SU-DHL-6 (cell line): ENCODE results near the gene SNCB.

Experiments
- H2AFZ ChIP-seq: fragments of 200-600 bp; sonication (generic); 2 replicates; pipeline ENCODE4 v1.6.1; 2014; ENCODE audit warnings: low read depth, mild to moderate bottlenecking, moderate library complexity, mixed read lengths, antibody characterized with exemption, low read length; ENCODE audit not compliant: severe bottlenecking
- H3F3A ChIP-seq: fragments of 200-600 bp; shearing (Covaris generic); 2 replicates; pipeline ENCODE4 v1.6.0; 2016; ENCODE audit warnings: antibody characterized with exemption, mild to moderate bottlenecking; ENCODE audit not compliant: insufficient read depth
- H3K27ac ChIP-seq: fragments of 200-600 bp; sonication (generic); 2 replicates; pipeline ENCODE4 v1.5.1; 2016; ENCODE audit warnings: low read depth, mild to moderate bottlenecking, low read length, moderate library complexity, mixed read lengths
- H3K27me3 ChIP-seq: fragments of 200-600 bp; sonication (generic), shearing (Covaris generic); 2 replicates; pipeline ENCODE4 v1.6.0; 2014; ENCODE audit warnings: mild to moderate bottlenecking, low read length
- H3K36me3 ChIP-seq: fragments of 200-600 bp; sonication (generic); 2 replicates; pipeline ENCODE4 v1.6.1; 2014; ENCODE audit warnings: mild to moderate bottlenecking, low read length, mixed read lengths
- H3K4me2 ChIP-seq: fragments of 300-600, 200-600 bp; shearing (Covaris generic), sonication (generic); 2 replicates; pipeline ENCODE4 v1.6.0; 2014; ENCODE audit warnings: low read length, low read depth, mild to moderate bottlenecking; ENCODE audit not compliant: poor library complexity, severe bottlenecking
- H3K4me3 ChIP-seq: fragments of 200-600 bp; sonication (generic); 2 replicates; pipeline ENCODE4 v1.5.1; 2014; ENCODE audit warnings: antibody characterized with exemption, low read length, mild to moderate bottlenecking, mixed read lengths; ENCODE audit not compliant: insufficient read depth, poor library complexity, severe bottlenecking
- H3K79me2 ChIP-seq: fragments of 200-600 bp; sonication (generic); 2 replicates; pipeline ENCODE4 v1.6.1; 2014; ENCODE audit warnings: mild to moderate bottlenecking, low read length, moderate library complexity; ENCODE audit not compliant: insufficient read depth
- H3K9ac ChIP-seq: fragments of 200-600 bp; sonication (generic); 2 replicates; pipeline ENCODE4 v1.7.0; 2014; ENCODE audit warnings: mild to moderate bottlenecking, low read length
- H3K9me2 ChIP-seq: fragments of 200-600 bp; sonication (generic); replicated peaks from 2 replicates; pipeline ENCODE4 v1.6.1; 2014; ENCODE audit warnings: low read length; ENCODE audit not compliant: insufficient read depth
- H3K9me3 ChIP-seq: fragments of 200-600 bp; sonication (generic); 2 replicates; pipeline ENCODE4 v1.6.1; 2014; ENCODE audit warnings: low read length, mixed read lengths; ENCODE audit not compliant: insufficient read depth
- H4K20me1 ChIP-seq: fragments of 200-600 bp; sonication (generic); 2 replicates; pipeline ENCODE4 v1.6.1; 2014; ENCODE audit warnings: low read depth, mild to moderate bottlenecking, antibody characterized with exemption, low read length, moderate library complexity, mixed read lengths
- EZH2phosphoT487 ChIP-seq: fragments of 200-600 bp; sonication (generic), shearing (Covaris generic); conservative IDR thresholded peaks from 2 replicates; pipeline ENCODE4 v1.6.1; 2018; ENCODE audit warnings: mild to moderate bottlenecking, antibody characterized with exemption, low read length, moderate library complexity, mixed read lengths
- TF ChIP-seq, protein P1 (sequence below): fragments of 200-600 bp; sonication (generic); IDR thresholded peaks from one replicate; pipeline ENCODE4 v1.5.1; 2017; ENCODE audit warnings: antibody characterized with exemption, mild to moderate bottlenecking, low read length, moderate library complexity; ENCODE audit not compliant: insufficient read depth, poor library complexity, severe bottlenecking

The SNCB gene

DNA sequence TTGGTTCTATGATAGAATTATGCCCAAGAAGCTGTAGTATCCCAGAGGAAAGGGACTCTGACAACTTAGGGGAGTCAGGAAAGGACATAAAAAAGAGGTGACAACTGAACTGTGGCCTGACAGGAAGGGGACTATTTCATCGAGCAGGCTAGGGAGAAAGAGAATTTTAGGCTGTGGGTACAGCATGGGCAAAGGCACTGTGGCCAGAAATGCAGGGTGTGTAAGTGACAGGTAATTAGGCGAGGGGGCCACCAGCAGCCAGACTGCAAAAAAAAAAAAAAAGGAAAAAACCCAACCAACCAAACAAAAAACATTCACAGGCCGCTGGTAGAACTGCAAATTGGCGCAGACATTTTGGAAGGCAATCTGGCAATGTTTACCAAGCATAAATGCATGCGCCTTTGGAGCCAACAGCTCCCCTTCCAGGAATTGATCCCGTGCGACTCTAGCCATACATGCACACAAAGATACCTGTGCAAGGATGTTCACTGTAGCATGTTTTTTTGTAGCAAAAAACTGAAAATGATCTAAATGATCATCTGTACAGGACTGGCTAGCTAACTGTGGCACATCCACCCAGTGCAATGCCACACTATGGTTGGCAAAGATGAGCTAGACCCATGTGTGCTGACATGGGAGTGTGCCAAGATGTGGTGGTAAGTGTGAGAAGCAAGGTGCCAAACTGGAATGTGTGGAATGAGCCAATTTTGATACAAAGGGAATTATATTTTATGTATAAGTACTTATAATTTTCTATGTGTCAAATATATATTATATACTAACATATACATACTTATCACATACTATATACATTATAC lies 1.3 kb upstream of the SNCB start:
- H3K9me3 ChIP-seq: no peaks in the 10 kb centered on the region
- no peak overlapping the region for H3K27ac ChIP-seq
- no peaks in the 10 kb centered on the region for H3K79me2 ChIP-seq
- no peaks in the 10 kb centered on the region for H3K9me2 ChIP-seq
- H3K4me2 ChIP-seq: no peak overlapping the region
- no peaks in the 10 kb centered on the region for H4K20me1 ChIP-seq
- H2AFZ ChIP-seq: no peak overlapping the region
- H3K36me3 ChIP-seq: no peaks in the 10 kb centered on the region
- H3K9ac ChIP-seq: no peak overlapping the region
- no peak overlapping the region for H3K4me3 ChIP-seq
- H3F3A ChIP-seq: no peaks in the 10 kb centered on the region
- H3K27me3 ChIP-seq: no peaks in the 10 kb centered on the region
- no peak for TF ChIP-seq EZH2phosphoT487
- TF ChIP-seq, protein P1, sequence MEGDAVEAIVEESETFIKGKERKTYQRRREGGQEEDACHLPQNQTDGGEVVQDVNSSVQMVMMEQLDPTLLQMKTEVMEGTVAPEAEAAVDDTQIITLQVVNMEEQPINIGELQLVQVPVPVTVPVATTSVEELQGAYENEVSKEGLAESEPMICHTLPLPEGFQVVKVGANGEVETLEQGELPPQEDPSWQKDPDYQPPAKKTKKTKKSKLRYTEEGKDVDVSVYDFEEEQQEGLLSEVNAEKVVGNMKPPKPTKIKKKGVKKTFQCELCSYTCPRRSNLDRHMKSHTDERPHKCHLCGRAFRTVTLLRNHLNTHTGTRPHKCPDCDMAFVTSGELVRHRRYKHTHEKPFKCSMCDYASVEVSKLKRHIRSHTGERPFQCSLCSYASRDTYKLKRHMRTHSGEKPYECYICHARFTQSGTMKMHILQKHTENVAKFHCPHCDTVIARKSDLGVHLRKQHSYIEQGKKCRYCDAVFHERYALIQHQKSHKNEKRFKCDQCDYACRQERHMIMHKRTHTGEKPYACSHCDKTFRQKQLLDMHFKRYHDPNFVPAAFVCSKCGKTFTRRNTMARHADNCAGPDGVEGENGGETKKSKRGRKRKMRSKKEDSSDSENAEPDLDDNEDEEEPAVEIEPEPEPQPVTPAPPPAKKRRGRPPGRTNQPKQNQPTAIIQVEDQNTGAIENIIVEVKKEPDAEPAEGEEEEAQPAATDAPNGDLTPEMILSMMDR: no peak

DNA sequence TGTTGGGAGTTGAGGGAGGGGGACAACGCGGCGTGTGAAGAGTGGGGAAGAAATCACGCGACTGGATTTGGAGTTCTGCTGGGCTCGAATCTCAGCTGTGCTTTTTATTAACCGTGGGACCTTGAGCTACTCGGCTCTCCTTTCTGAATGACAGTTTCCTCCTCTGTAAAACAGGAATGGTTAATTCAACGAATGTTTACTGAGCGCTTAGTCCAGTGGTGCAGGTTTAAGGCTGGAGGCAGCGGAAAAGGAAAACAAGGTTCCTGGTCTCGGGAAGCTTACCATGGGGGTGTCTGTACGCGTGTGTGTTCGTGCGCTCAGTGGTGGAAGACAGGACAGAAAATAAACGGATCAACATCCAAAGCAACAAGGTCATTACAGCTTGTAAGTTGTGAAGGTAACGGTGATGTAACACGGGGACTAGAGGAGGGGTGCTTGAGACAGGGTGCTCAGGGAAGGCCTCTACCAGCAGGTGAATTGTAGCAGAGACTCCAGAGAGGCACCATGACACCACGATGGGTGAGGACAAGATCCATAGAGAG lies 418 bp upstream of the SNCB start:
- Histone ChIP-seq H3K9ac (no peak overlapping the region), H3K9me3 (no peaks in the 10 kb centered on the region), H3K36me3 (no peaks in the 10 kb centered on the region), H3K27me3 (no peaks in the 10 kb centered on the region), H4K20me1 (no peaks in the 10 kb centered on the region), H3K4me3 (no peak overlapping the region), H3K4me2 (peak overlapping the region; percentile 31), H3K79me2 (no peaks in the 10 kb centered on the region), H3F3A (no peaks in the 10 kb centered on the region), H3K27ac (no peak overlapping the region), H2AFZ (no peak overlapping the region), H3K9me2 (no peaks in the 10 kb centered on the region)
- TF ChIP-seq EZH2phosphoT487: no peak
- TF ChIP-seq, protein P1: no peak

DNA sequence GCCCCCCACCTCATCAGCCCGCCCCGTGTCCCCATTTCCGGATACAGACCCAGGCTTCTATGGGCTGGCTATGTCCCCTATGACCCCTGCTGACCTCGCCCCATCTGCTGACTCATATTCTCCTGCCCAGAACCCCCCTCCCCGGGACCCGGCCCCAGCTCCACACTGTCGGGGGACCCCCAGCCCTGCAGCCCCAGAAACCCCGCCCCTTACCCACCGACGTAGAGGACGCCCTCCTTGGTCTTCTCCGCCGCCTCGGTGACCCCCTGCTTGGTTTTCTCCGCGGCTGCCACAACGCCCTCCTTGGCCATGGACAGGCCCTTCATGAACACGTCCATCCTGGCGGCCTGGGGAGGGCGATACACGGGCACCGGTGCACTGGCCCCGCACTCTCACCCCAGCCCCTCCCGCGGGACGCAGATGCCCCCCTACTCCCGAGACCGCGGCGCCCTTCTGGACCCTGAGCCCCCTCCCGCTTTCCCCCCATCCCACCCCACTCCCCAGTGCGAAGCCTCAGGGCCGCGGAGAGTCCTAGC lies 949 bp downstream of the SNCB start:
- Histone ChIP-seq H3K4me2 (no peak overlapping the region), H3K27me3 (no peaks in the 10 kb centered on the region), H3K4me3 (no peak overlapping the region), H4K20me1 (no peaks in the 10 kb centered on the region), H3K36me3 (no peaks in the 10 kb centered on the region), H3K79me2 (no peaks in the 10 kb centered on the region), H3K9ac (no peak overlapping the region), H3K27ac (no peak overlapping the region), H2AFZ (no peak overlapping the region), H3K9me3 (no peaks in the 10 kb centered on the region), H3K9me2 (no peaks in the 10 kb centered on the region), H3F3A (no peaks in the 10 kb centered on the region)
- TF ChIP-seq, protein P1: no peak
- TF ChIP-seq EZH2phosphoT487: no peak
